HepG2 (cell line): Measurements from ENCODE around the gene ACSM3. TPM values are rescaled to one million over a fixed set of nuclear protein-coding genes. Genes with fewer than 3 reads are reported as not detected.

ENCODE experiments used
- ARHGAP35 ChIP-seq: sonication (generic); formaldehyde crosslinking; IDR thresholded peaks from 2 replicates; pipeline ENCODE4 v1.9.0; 2022; ENCODE audit warnings: mild to moderate bottlenecking, inconsistent platforms, moderate library complexity, missing genetic modification reagents, borderline replicate concordance
- ATF6 ChIP-seq: sonication (generic); formaldehyde crosslinking; conservative IDR thresholded peaks from 2 replicates; pipeline ENCODE4 v1.4.0; 2020; ENCODE audit warnings: missing genetic modification reagents
- BORCS8-MEF2B ChIP-seq: sonication (generic); formaldehyde crosslinking; IDR thresholded peaks from 2 replicates; pipeline ENCODE4 v1.8.0; 2022; ENCODE audit warnings: mild to moderate bottlenecking, missing genetic modification reagents
- CBFB ChIP-seq: sonication (generic); formaldehyde crosslinking; IDR thresholded peaks from 2 replicates; pipeline ENCODE4 v1.4.0; 2020; ENCODE audit warnings: missing genetic modification reagents
- FOXO1 ChIP-seq: sonication (generic); formaldehyde crosslinking; IDR thresholded peaks from 2 replicates; pipeline ENCODE4 v1.4.0; 2020; ENCODE audit warnings: missing genetic modification reagents
- GATAD2A ChIP-seq: IDR thresholded peaks from 2 replicates; pipeline ENCODE4 v1.6.1; 2016
- GTF2F1 ChIP-seq: fragments of 150-350 bp; IDR thresholded peaks from 2 replicates; pipeline ENCODE4 v1.6.1; 2014; ENCODE audit warnings: low read length
- HMG20B ChIP-seq: conservative IDR thresholded peaks from 2 replicates; pipeline ENCODE4 v1.6.1; 2016; ENCODE audit warnings: missing genetic modification reagents, missing compliant biosample characterization
- KAT7 ChIP-seq: IDR thresholded peaks from 2 replicates; pipeline ENCODE4 v1.6.1; 2018; ENCODE audit warnings: borderline replicate concordance, missing compliant biosample characterization
- KDM1A ChIP-seq: IDR thresholded peaks from 2 replicates; pipeline ENCODE4 v1.6.1; 2016; ENCODE audit warnings: missing compliant biosample characterization
- MBD4 ChIP-seq: IDR thresholded peaks from 2 replicates; pipeline ENCODE4 v1.6.1; 2012; ENCODE audit warnings: low read length, inconsistent platforms, borderline replicate concordance
- NFE2L1 ChIP-seq: sonication (generic); formaldehyde crosslinking; IDR thresholded peaks from 2 replicates; pipeline ENCODE4 v1.4.0; 2020; ENCODE audit warnings: missing genetic modification reagents, mild to moderate bottlenecking, borderline replicate concordance
- PHF5A ChIP-seq: IDR thresholded peaks from one replicate; pipeline ENCODE4 v1.6.1; 2018; ENCODE audit warnings: low read depth, missing genetic modification reagents; ENCODE audit not compliant: unreplicated experiment
- TAF15 ChIP-seq: fragments of 200-400 bp; formaldehyde crosslinking; IDR thresholded peaks from one replicate; pipeline ENCODE4 v1.6.1; 2018; ENCODE audit warnings: mild to moderate bottlenecking, low read depth, low read length; ENCODE audit not compliant: poor library complexity, severe bottlenecking
- TEAD2 ChIP-seq: sonication (generic); formaldehyde crosslinking; IDR thresholded peaks from 2 replicates; pipeline ENCODE4 v1.9.0; 2021; ENCODE audit warnings: missing genetic modification reagents
- ZBTB3 ChIP-seq: sonication (generic); formaldehyde crosslinking; IDR thresholded peaks from 2 replicates; pipeline ENCODE4 v1.4.0; 2020; ENCODE audit warnings: low read depth, mild to moderate bottlenecking, moderate library complexity, missing genetic modification reagents, borderline replicate concordance
- ZBTB49 ChIP-seq: sonication (generic); formaldehyde crosslinking; IDR thresholded peaks from 2 replicates; pipeline ENCODE4 v1.4.0; 2020; ENCODE audit warnings: missing genetic modification reagents, borderline replicate concordance
- ZEB1 ChIP-seq: IDR thresholded peaks from 2 replicates; pipeline ENCODE4 v1.6.1; 2012; ENCODE audit warnings: mild to moderate bottlenecking, low read depth, inconsistent platforms; ENCODE audit not compliant: insufficient replicate concordance
- ZNF383 ChIP-seq: sonication (generic); formaldehyde crosslinking; IDR thresholded peaks from 2 replicates; pipeline ENCODE4 v1.4.0; 2020; ENCODE audit warnings: missing genetic modification reagents, mild to moderate bottlenecking, borderline replicate concordance
- ZNF430 ChIP-seq: sonication (generic); formaldehyde crosslinking; IDR thresholded peaks from 2 replicates; pipeline ENCODE4 v1.9.0; 2021; ENCODE audit warnings: mild to moderate bottlenecking, missing genetic modification reagents
- ZNF589 ChIP-seq: sonication (generic); formaldehyde crosslinking; conservative IDR thresholded peaks from 2 replicates; pipeline ENCODE4 v1.8.0; 2022; ENCODE audit warnings: mild to moderate bottlenecking, moderate library complexity, missing genetic modification reagents
- ZNF768 ChIP-seq: sonication (generic); formaldehyde crosslinking; IDR thresholded peaks from 2 replicates; pipeline ENCODE4 v1.4.0; 2020; ENCODE audit warnings: missing genetic modification reagents
- polyA plus RNA-seq, 8 experiments: library from polyadenylated mRNA; depleted of rRNA in 3 of 8; stranded (reverse) in 7 of 8; unstranded in 1 of 8; fragments of >200 nt; fragmentation: Illumina TruSeq in 4 of 8; extraction: Trizol in 4 of 8; gene quantifications; 2 replicates each; pipeline versions ENCODE4 v1.2.1 to v1.2.3, GENCODE V29; 2011 to 2016; ENCODE audit warnings: low read depth in 4 of 8, missing spikeins in 1 of 8, mixed read lengths in 1 of 8; ENCODE audit not compliant: insufficient read depth in 1 of 8
- total RNA-seq, 5 experiments: library from RNA; depleted of rRNA; stranded (reverse); fragments of >200 nt; fragmentation: Illumina TruSeq; extraction: Trizol; gene quantifications; 2 replicates each; pipeline ENCODE4 v1.2.3, GENCODE V29; 2016; ENCODE audit warnings: low read depth in 1 of 5

ACSM3 gene
- total and polyA plus RNA-seq, 2 of the 13 experiments (the other 11 are each of a cell fraction or from before 2014, with no cell fraction given): 74.0 to 108 TPM

DNA sequence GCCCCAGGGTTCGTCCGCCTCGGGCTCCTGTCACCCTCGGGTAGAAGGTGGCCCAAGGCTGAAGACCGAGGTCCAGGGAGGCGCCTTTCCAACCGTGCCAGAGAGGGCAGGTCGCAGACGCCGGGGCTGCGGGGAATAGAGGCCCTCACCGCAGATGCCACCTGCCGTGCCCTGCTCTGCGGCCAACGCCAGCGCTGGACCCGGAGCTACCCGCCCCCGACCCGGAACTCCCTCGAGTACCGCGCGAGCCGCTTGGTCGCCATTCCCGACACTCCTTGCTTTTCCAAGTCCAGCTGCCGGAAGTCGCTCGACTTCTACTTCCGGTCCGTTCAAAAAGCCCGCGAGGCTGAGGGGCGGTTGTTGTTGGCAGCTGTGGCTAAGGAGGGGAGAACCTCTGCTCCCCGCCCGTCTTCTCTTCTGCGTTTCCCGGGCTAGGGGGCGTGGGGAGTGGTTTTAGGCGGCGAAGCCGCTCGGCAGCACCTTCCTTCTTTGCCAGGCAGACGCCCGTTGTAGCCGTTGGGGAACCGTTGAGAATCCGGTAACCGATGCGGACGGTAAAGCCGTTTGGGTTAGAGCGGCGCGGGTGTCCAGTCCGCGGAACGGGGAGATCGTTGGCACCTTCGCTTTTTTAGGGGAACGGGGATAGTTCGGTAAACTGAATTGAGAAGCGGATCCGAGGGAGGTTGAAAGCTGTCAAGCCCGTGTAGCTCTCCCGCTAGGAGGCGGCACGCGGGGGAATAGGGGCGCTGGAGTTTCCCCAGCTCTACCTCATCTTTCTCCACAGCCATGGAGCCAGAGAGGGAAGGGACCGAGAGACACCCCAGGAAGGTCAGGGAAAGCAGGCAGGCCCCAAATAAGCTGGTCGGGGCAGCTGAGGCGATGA, 42.6 kb downstream of the ACSM3 start, which contains the start of the genes ERI2 and REXO5 (continued):
- TF ChIP-seq GATAD2A (CRISPR knock-in tag) (peak; percentile 68), ZEB1 (no peak), ZNF589 (CRISPR knock-in tag) (peak; percentile 94), KDM1A (CRISPR knock-in tag) (peak; percentile 49; the same call in 1 of the 2 replicates), CBFB (CRISPR knock-in tag) (peak; percentile 75), ATF6 (CRISPR knock-in tag) (peak; percentile 93), ZBTB49 (CRISPR knock-in tag) (peak; percentile 83; the same call in 1 of the 2 replicates), ZNF383 (CRISPR knock-in tag) (no peak; the same call in 1 of the 2 replicates), NFE2L1 (CRISPR knock-in tag) (peak; percentile 80), GTF2F1 (peak; percentile 15; the same call in 1 of the 2 replicates), TEAD2 (CRISPR knock-in tag) (no peak; the same call in 1 of the 2 replicates), ARHGAP35 (CRISPR knock-in tag) (peak; percentile 98), BORCS8-MEF2B (CRISPR knock-in tag) (peak; percentile 99), ZNF430 (CRISPR knock-in tag) (peak; percentile 99), TAF15 (peak; percentile 85), ZNF768 (peak; percentile 89; the same call in 1 of the 2 replicates), FOXO1 (CRISPR knock-in tag) (peak; percentile 61), ZBTB3 (peak; percentile 97), KAT7 (CRISPR knock-in tag) (peak; percentile 98), PHF5A (CRISPR knock-in tag) (peak; percentile 94), HMG20B (CRISPR knock-in tag) (peak; percentile 42; the same call in 1 of the 2 replicates), MBD4 (no peak)
